ENCODE measurements around the gene STRBP. TPM values are rescaled to one million over a fixed set of nuclear protein-coding genes. Genes with fewer than 3 reads are reported as not detected.
"Not testable (repeated sequence)": the region's sequence is repeated elsewhere in the genome, so short reads cannot be mapped to it uniquely, and the experiment has no call there.

STRBP gene
- total RNA-seq, 1 experiment from 2014 or later, result 137 TPM

DNA sequence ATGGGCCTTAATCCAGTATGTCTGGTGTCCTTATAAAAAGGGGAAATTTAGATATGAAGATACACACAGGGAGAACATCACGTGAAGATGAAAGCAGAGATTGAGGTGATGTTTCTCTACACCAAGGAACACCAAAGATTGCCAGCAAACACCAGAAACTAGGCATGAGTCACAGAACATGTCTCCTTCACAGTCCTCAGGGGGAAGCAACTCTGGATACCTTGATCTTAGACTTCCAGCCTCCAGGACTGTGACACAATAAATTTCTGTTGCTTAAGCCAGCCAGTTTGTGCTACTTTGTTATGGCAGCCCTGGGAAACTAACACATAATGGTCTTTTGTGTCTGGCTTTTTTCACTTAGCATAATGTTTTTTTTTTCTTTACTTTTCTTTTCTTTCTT is 41.2 kb upstream of the STRBP start:
- Histone ChIP-seq H3K4me2 (ENCODE audit: low read depth, low read length, poor library complexity, severe bottlenecking) (no peak overlapping the region), H3K9me3 (ENCODE audit: low read length) (no peaks in the 10 kb centered on the region), H2AFZ (ENCODE audit: low read length) (no peak overlapping the region), H4K20me1 (ENCODE audit: insufficient read depth, low read depth, low read length) (no peaks in the 10 kb centered on the region), H3K27ac (ENCODE audit: low read length) (no peak overlapping the region), H3K9ac (ENCODE audit: low read length) (no peak overlapping the region), H3K27me3 (ENCODE audit: low read length) (no peaks in the 10 kb centered on the region), H3K9me2 (replicated peaks; ENCODE audit: insufficient read depth, low read length) (no peaks in the 10 kb centered on the region), H3K36me3 (ENCODE audit: insufficient read depth, low read length) (no peaks in the 10 kb centered on the region), H3K79me2 (ENCODE audit: low read length) (no peaks in the 10 kb centered on the region), H3K4me3 (ENCODE audit: low read length) (no peak overlapping the region), H3K4me1 (ENCODE audit: low read length) (peaks cover 9% of the 10 kb centered on the region)
- no peak for DNase-seq

DNA sequence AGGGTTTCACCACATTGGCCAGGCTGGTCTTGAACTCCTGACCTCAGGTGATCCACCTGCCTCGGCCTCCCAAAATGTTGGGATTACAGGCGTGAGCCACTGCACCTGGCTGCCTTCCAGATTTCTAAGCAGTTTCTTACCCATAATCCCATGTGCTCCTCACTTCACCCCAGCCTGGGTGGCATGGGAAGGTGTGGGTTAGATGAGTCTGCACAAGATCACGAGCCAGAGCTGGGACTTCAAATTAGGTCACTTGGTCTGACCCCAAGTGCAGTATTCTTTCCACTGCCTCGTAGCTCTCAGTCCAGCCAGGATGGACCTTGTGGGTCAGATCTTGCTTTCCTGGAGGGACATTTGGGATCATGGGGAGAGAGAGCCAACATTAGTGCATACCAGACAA is 37.5 kb upstream of the STRBP start:
- no peaks in the 10 kb centered on the region for H3K9me2 ChIP-seq (replicated peaks; ENCODE audit: insufficient read depth, low read length)
- H3K27me3 ChIP-seq (ENCODE audit: low read length), result no peaks in the 10 kb centered on the region
- H4K20me1 ChIP-seq (ENCODE audit: insufficient read depth, low read depth, low read length), result no peaks in the 10 kb centered on the region
- H3K9ac ChIP-seq (ENCODE audit: low read length), result no peak overlapping the region
- no peaks in the 10 kb centered on the region for H3K79me2 ChIP-seq (ENCODE audit: low read length)
- H3K36me3 ChIP-seq (ENCODE audit: insufficient read depth, low read length), result no peaks in the 10 kb centered on the region
- no peak overlapping the region for H3K4me2 ChIP-seq (ENCODE audit: low read depth, low read length, poor library complexity, severe bottlenecking)
- no peaks in the 10 kb centered on the region for H3K9me3 ChIP-seq (ENCODE audit: low read length)
- H2AFZ ChIP-seq (ENCODE audit: low read length), result no peak overlapping the region
- H3K27ac ChIP-seq (ENCODE audit: low read length), result no peak overlapping the region
- H3K4me1 ChIP-seq (ENCODE audit: low read length), result peaks cover 15% of the 10 kb centered on the region
- DNase-seq, result no peak
- no peak overlapping the region for H3K4me3 ChIP-seq (ENCODE audit: low read length)

GRCh38 chr9:123304340-123304691 is 35.9 kb upstream of the STRBP start:
- Histone ChIP-seq H4K20me1 (ENCODE audit: insufficient read depth, low read depth, low read length) (no peaks in the 10 kb centered on the region), H3K79me2 (ENCODE audit: low read length) (no peaks in the 10 kb centered on the region), H3K4me2 (ENCODE audit: low read depth, low read length, poor library complexity, severe bottlenecking) (peak overlapping the region; percentile 66), H2AFZ (ENCODE audit: low read length) (no peak overlapping the region), H3K9me3 (ENCODE audit: low read length) (no peaks in the 10 kb centered on the region), H3K36me3 (ENCODE audit: insufficient read depth, low read length) (no peaks in the 10 kb centered on the region), H3K9me2 (replicated peaks; ENCODE audit: insufficient read depth, low read length) (no peaks in the 10 kb centered on the region), H3K9ac (ENCODE audit: low read length) (peak overlapping the region; percentile 38; the same call in 1 of the 2 replicates), H3K4me1 (ENCODE audit: low read length) (peaks cover 15% of the 10 kb centered on the region), H3K27me3 (ENCODE audit: low read length) (no peaks in the 10 kb centered on the region), H3K4me3 (ENCODE audit: low read length) (peak overlapping the region; percentile 48; the same call in 1 of the 2 replicates), H3K27ac (ENCODE audit: low read length) (no peak overlapping the region)
- DNase-seq, result no peak

GRCh38 chr9:123302348-123303214 is 34.2 kb upstream of the STRBP start:
- no peaks in the 10 kb centered on the region for H3K27me3 ChIP-seq (ENCODE audit: low read length)
- no peak overlapping the region for H3K4me2 ChIP-seq (ENCODE audit: low read depth, low read length, poor library complexity, severe bottlenecking)
- no peaks in the 10 kb centered on the region for H4K20me1 ChIP-seq (ENCODE audit: insufficient read depth, low read depth, low read length)
- H3K9me3 ChIP-seq (ENCODE audit: low read length), result no peaks in the 10 kb centered on the region
- H3K4me1 ChIP-seq (ENCODE audit: low read length), result peaks cover 15% of the 10 kb centered on the region
- DNase-seq, result no peak
- H3K4me3 ChIP-seq (ENCODE audit: low read length), result no peak overlapping the region
- no peaks in the 10 kb centered on the region for H3K36me3 ChIP-seq (ENCODE audit: insufficient read depth, low read length)
- H2AFZ ChIP-seq (ENCODE audit: low read length), result no peak overlapping the region
- H3K9me2 ChIP-seq (replicated peaks; ENCODE audit: insufficient read depth, low read length), result no peaks in the 10 kb centered on the region
- H3K79me2 ChIP-seq (ENCODE audit: low read length), result no peaks in the 10 kb centered on the region
- H3K27ac ChIP-seq (ENCODE audit: low read length), result no peak overlapping the region
- no peak overlapping the region for H3K9ac ChIP-seq (ENCODE audit: low read length)

DNA sequence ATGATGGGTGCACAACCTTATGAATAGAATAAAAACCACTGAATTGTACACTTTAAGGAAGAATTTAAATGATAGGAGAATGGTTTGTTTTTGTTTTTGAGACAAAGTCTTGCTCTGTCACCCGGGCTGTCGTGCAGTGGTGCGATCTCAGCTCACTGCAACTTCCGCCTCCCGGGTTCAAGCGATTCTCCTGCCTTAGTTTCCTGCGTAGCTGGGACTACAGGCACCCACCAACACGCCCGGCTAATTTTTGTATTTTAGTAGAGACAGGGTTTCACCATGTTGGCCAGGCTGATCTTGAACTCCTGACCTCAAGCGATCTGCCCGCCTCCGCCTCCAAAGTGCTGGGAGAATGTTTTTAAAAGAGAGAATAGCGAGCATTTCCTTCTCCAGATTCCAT is 33.5 kb upstream of the STRBP start:
- H2AFZ ChIP-seq (ENCODE audit: low read length); H4K20me1 ChIP-seq (ENCODE audit: insufficient read depth, low read depth, low read length); DNase-seq; H3K36me3 ChIP-seq (ENCODE audit: insufficient read depth, low read length); H3K9ac ChIP-seq (ENCODE audit: low read length); H3K4me3 ChIP-seq (ENCODE audit: low read length); H3K4me2 ChIP-seq (ENCODE audit: low read depth, low read length, poor library complexity, severe bottlenecking); H3K27ac ChIP-seq (ENCODE audit: low read length); H3K79me2 ChIP-seq (ENCODE audit: low read length); H3K27me3 ChIP-seq (ENCODE audit: low read length); H3K9me3 ChIP-seq (ENCODE audit: low read length); H3K9me2 ChIP-seq (replicated peaks; ENCODE audit: insufficient read depth, low read length): not testable (repeated sequence)
- peaks cover 15% of the 10 kb centered on the region for H3K4me1 ChIP-seq (ENCODE audit: low read length)

GRCh38 chr9:123300554-123300953 is 32.2 kb upstream of the STRBP start:
- no peak overlapping the region for H2AFZ ChIP-seq (ENCODE audit: low read length)
- H3K27me3 ChIP-seq (ENCODE audit: low read length), result no peaks in the 10 kb centered on the region
- H3K9ac ChIP-seq (ENCODE audit: low read length), result no peak overlapping the region
- no peaks in the 10 kb centered on the region for H3K36me3 ChIP-seq (ENCODE audit: insufficient read depth, low read length)
- peaks cover 15% of the 10 kb centered on the region for H3K4me1 ChIP-seq (ENCODE audit: low read length)
- H3K27ac ChIP-seq (ENCODE audit: low read length), result no peak overlapping the region
- H3K79me2 ChIP-seq (ENCODE audit: low read length), result no peaks in the 10 kb centered on the region
- no peaks in the 10 kb centered on the region for H3K9me3 ChIP-seq (ENCODE audit: low read length)
- no peak for DNase-seq
- no peaks in the 10 kb centered on the region for H4K20me1 ChIP-seq (ENCODE audit: insufficient read depth, low read depth, low read length)
- H3K9me2 ChIP-seq (replicated peaks; ENCODE audit: insufficient read depth, low read length), result no peaks in the 10 kb centered on the region
- no peak overlapping the region for H3K4me2 ChIP-seq (ENCODE audit: low read depth, low read length, poor library complexity, severe bottlenecking)
- H3K4me3 ChIP-seq (ENCODE audit: low read length), result no peak overlapping the region

- Histone ChIP-seq H3K36me3 (ENCODE audit: insufficient read depth, low read length) (no peaks in the 10 kb centered on the region), H3K27me3 (ENCODE audit: low read length) (no peaks in the 10 kb centered on the region), H3K79me2 (ENCODE audit: low read length) (no peaks in the 10 kb centered on the region), H3K9me2 (replicated peaks; ENCODE audit: insufficient read depth, low read length) (no peaks in the 10 kb centered on the region), H3K9ac (ENCODE audit: low read length) (no peak overlapping the region), H3K9me3 (ENCODE audit: low read length) (no peaks in the 10 kb centered on the region), H3K4me2 (ENCODE audit: low read depth, low read length, poor library complexity, severe bottlenecking) (no peak overlapping the region), H3K27ac (ENCODE audit: low read length) (no peak overlapping the region), H2AFZ (ENCODE audit: low read length) (no peak overlapping the region), H4K20me1 (ENCODE audit: insufficient read depth, low read depth, low read length) (no peaks in the 10 kb centered on the region), H3K4me3 (ENCODE audit: low read length) (no peak overlapping the region), H3K4me1 (ENCODE audit: low read length) (peaks cover 6% of the 10 kb centered on the region)
- DNase-seq, result no peak
These were observed 31.3 kb upstream of the STRBP start for GRCh38 chr9:123299558-123300126.

DNA sequence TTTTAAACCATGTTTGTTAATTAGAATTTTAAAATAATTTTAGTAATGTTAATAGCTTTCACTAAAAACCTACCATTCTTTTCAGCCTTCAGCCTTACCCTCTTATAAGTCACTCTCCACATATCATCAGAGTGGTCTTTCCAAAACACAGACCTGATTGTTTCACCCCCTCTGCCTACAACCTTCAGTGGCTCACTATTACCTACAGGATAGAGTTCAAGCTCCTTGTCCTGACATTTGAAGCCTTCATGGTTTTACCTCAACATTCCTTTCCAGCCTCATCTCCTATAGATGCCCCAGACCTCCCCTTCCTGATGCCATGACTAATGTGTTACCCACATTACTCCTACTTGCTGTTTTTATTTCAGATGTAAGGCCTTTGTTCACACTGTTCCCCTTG is 27.8 kb upstream of the STRBP start:
- DNase-seq, result no peak
- Histone ChIP-seq H3K4me3 (ENCODE audit: low read length) (no peak overlapping the region), H3K27me3 (ENCODE audit: low read length) (no peaks in the 10 kb centered on the region), H3K4me1 (ENCODE audit: low read length) (no peaks in the 10 kb centered on the region), H3K9me2 (replicated peaks; ENCODE audit: insufficient read depth, low read length) (no peaks in the 10 kb centered on the region), H3K9ac (ENCODE audit: low read length) (no peak overlapping the region), H3K9me3 (ENCODE audit: low read length) (no peaks in the 10 kb centered on the region), H2AFZ (ENCODE audit: low read length) (no peak overlapping the region), H3K27ac (ENCODE audit: low read length) (no peak overlapping the region), H3K4me2 (ENCODE audit: low read depth, low read length, poor library complexity, severe bottlenecking) (no peak overlapping the region), H3K36me3 (ENCODE audit: insufficient read depth, low read length) (no peaks in the 10 kb centered on the region), H3K79me2 (ENCODE audit: low read length) (no peaks in the 10 kb centered on the region), H4K20me1 (ENCODE audit: insufficient read depth, low read depth, low read length) (no peaks in the 10 kb centered on the region)

Measured in Karpas-422 (cell line).